Measurements from ENCODE around the gene LCNL1.
A peak's percentile ranks its signal among the peaks of the same experiment; 100 is the strongest.

LCNL1 gene

GRCh38 chr9:136960212-136960937 is 22.4 kb upstream of the LCNL1 start:
- no peak for DNase-seq

GRCh38 chr9:136960938-136961275 is 21.9 kb upstream of the LCNL1 start:
- DNase-seq = no peak

- no peak for DNase-seq
Observed at GRCh38 chr9:136961279-136962065, 21.3 kb upstream of the LCNL1 start.

- no peak for DNase-seq
Observed at GRCh38 chr9:136962163-136962562, 20.6 kb upstream of the LCNL1 start.

- no peak for DNase-seq
Observed at GRCh38 chr9:136962701-136963248, 20.0 kb upstream of the LCNL1 start.

- DNase-seq = no peak
Observed at GRCh38 chr9:136963341-136963740, 19.5 kb upstream of the LCNL1 start.

- no peak for DNase-seq
Observed at GRCh38 chr9:136963751-136964150, 19.0 kb upstream of the LCNL1 start.

GRCh38 chr9:136964171-136964689 is 18.6 kb upstream of the LCNL1 start:
- peak; percentile 87 for DNase-seq

- peak; percentile 22 for DNase-seq
Observed at GRCh38 chr9:136964833-136965422, 17.9 kb upstream of the LCNL1 start.

- DNase-seq = peak; percentile 94
Observed at GRCh38 chr9:136965771-136966484, 16.9 kb upstream of the LCNL1 start.

- peak; percentile 22 for DNase-seq
Observed at GRCh38 chr9:136968333-136969127, 14.3 kb upstream of the LCNL1 start.

GRCh38 chr9:136969150-136969549 is 13.6 kb upstream of the LCNL1 start:
- no peak for DNase-seq

- no peak for DNase-seq
Observed at GRCh38 chr9:136969774-136970173, 13.0 kb upstream of the LCNL1 start.

GRCh38 chr9:136970361-136970760 is 12.4 kb upstream of the LCNL1 start:
- no peak for DNase-seq

- DNase-seq = no peak
Observed at GRCh38 chr9:136971746-136972145, 11.0 kb upstream of the LCNL1 start.

- DNase-seq = no peak
Observed at GRCh38 chr9:136972335-136972734, 10.5 kb upstream of the LCNL1 start.

- no peak for DNase-seq
Observed at GRCh38 chr9:136972743-136973142, 10.1 kb upstream of the LCNL1 start.

- DNase-seq = no peak
Observed at GRCh38 chr9:136973618-136974617, 8.9 kb upstream of the LCNL1 start.

GRCh38 chr9:136974817-136975535 is 7.8 kb upstream of the LCNL1 start:
- peak; percentile 45 for DNase-seq

- DNase-seq = peak; percentile 66
Observed at GRCh38 chr9:136975644-136976043, 7.1 kb upstream of the LCNL1 start.

Measured in RPMI8226 (cell line).